ENCODE measurements around the gene NIPAL4.

NIPAL4 gene

GRCh38 chr5:157516626-157517325 lies 56.8 kb downstream of the NIPAL4 start:
- no peak for DNase-seq (ENCODE audit: low read depth)

DNA sequence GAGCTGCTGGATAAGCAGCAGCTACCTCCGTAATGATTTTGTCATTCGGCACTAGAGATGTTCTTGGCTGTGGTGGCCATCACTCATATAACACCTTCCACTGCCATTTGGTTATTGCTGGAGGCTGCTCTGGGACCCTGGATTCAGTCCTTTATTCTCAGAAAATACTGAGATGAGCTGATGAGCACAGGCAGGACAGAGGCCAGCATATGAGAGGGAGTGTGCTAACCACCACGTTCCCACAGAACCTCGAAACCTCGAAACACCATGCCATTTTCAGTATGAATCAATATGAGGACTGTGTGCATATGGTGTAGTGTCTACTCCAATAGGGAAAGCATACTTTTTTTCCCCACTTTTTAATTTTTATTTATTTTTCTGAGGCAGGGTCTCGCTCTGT lies 59.0 kb downstream of the NIPAL4 start:
- DNase-seq (ENCODE audit: low read depth), result no peak

GRCh38 chr5:157519579-157520253 lies 59.7 kb downstream of the NIPAL4 start:
- DNase-seq (ENCODE audit: low read depth), result no peak

DNA sequence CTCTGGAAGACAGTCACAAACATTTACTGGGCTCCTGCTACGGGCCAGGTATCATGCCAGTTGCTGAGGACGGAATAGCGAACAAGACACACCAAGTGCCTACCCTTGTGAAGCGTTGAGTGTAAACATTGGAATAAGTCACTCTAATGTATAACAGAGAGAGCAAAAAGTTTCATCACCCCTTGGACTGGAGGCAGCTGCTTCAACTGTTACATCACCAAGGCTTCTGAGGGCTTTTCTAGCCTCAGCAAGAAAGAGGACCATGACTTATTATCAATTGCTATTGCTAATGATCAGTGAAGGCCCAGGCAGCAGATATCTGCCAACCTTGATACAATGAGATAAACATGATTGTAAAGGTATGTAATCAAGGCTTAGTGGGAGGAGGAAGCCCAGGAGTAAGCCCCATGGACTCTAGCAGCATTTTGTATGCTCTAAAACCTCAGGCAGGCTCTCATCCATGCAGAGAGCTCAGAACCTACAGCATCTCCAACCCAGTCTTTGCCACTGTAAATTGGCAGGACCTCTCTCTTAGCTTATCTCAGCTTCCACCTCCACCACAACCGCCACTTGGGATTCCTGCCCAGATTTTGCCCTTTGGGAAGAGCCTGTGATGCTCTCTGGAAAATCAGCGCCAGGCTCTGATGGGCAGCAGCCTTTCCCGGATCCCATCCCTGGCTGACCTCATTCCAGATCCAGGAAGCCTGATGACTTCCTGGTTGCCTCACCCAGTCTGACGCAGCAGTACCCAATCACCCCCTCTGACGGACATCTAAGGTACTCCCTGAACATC lies 61.1 kb downstream of the NIPAL4 start:
- DNase-seq (ENCODE audit: low read depth), result no peak

DNA sequence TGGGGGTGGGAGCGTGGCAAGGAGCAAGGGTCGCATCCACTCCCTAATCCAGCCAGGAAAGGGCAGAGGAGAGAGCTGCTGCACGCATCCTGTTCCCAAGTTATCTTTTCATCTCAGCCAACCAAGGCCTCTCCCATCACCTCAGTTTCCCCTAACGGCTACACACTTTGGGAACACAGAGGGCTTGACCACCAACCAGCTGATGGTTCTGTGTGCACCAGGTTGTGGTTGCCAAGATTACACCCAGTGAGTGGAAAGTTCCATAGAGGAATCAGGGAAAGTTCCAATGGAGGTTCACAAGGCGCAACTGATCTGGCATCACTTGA lies 61.7 kb downstream of the NIPAL4 start:
- DNase-seq (ENCODE audit: low read depth), result no peak

DNA sequence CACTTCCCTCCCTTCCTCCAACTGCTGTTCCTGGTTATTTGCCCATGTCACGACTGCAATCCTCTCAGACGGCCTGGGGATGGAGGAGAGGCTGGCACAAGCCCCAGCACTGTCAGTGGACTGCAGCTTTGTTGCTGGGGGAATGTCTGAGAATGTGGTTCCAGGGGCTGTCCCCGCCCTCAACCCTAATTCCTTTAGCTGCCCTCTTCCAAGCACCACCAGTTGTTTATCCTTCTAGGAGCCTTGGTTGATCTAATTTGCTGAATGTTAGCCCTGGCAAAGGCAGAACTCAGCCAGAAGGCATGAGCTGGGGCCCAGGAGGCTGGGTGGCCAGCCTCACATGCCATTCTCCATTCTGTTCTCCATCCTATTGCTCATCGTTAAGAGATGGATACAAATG lies 64.0 kb downstream of the NIPAL4 start:
- no peak for DNase-seq (ENCODE audit: low read depth)
